HG03442 (cell line): ENCODE data around the gene HSF4.

Source experiments
- ATAC-seq: cut with Tn5 transposase; IDR thresholded peaks from one replicate; pipeline ENCODE4 v1.9.1; 2021; ENCODE audit warnings: mild to moderate bottlenecking, moderate library complexity; ENCODE audit not compliant: unreplicated experiment

The HSF4 gene

GRCh38 chr16:67166110-67166547 lies 1.6 kb downstream of the HSF4 start:
- no peak for ATAC-seq

GRCh38 chr16:67166598-67167168 lies 2.1 kb downstream of the HSF4 start:
- no peak for ATAC-seq

GRCh38 chr16:67167588-67167987 lies 3.0 kb downstream of the HSF4 start:
- no peak for ATAC-seq

GRCh38 chr16:67169011-67169451 lies 4.5 kb downstream of the HSF4 start:
- no peak for ATAC-seq

GRCh38 chr16:67169642-67170167 lies 5.2 kb downstream of the HSF4 start:
- no peak for ATAC-seq

- ATAC-seq: peak; percentile 46
Observed at GRCh38 chr16:67170168-67170948, 5.8 kb downstream of the HSF4 start, which contains the start of gene NOL3. TSS of gene NOL3 (plus strand) at chr16:67170538.

- peak; percentile 5 for ATAC-seq
Observed at GRCh38 chr16:67170949-67171649, 6.6 kb downstream of the HSF4 start.

GRCh38 chr16:67173323-67173722 lies 8.8 kb downstream of the HSF4 start:
- no peak for ATAC-seq

GRCh38 chr16:67173808-67174705 lies 9.5 kb downstream of the HSF4 start:
- ATAC-seq: peak; percentile 26

- no peak for ATAC-seq
Observed at GRCh38 chr16:67174706-67175231, 10.2 kb downstream of the HSF4 start.

- no peak for ATAC-seq
Observed at GRCh38 chr16:67176662-67177061, 12.1 kb downstream of the HSF4 start.

- peak; percentile 33 for ATAC-seq
Observed at GRCh38 chr16:67177743-67178699, 13.5 kb downstream of the HSF4 start.

GRCh38 chr16:67179421-67180080 lies 15.0 kb downstream of the HSF4 start:
- no peak for ATAC-seq

GRCh38 chr16:67180166-67180565 lies 15.6 kb downstream of the HSF4 start:
- ATAC-seq: no peak

GRCh38 chr16:67181346-67181745 lies 16.8 kb downstream of the HSF4 start:
- no peak for ATAC-seq

- ATAC-seq: no peak
Observed at GRCh38 chr16:67182288-67182687, 17.7 kb downstream of the HSF4 start.

- no peak for ATAC-seq
Observed at GRCh38 chr16:67183284-67183626, 18.7 kb downstream of the HSF4 start.

GRCh38 chr16:67183627-67184452 lies 19.3 kb downstream of the HSF4 start, which contains the start of gene MATCAP1:
TSS of gene MATCAP1 (minus strand) at chr16:67183963. CDS start at chr16:67180610, 3,353 bp downstream.
- ATAC-seq: peak; percentile 89
